NCI-H460 (cell line): ENCODE measurements around the gene STAB1. TPM values are rescaled to one million over a fixed set of nuclear protein-coding genes. Genes with fewer than 3 reads are reported as not detected.

Source experiments
- DNase-seq: peaks from one replicate; pipeline ENCODE4 v3.0.0-alpha.2; 2016; ENCODE audit warnings: low read depth; ENCODE audit errors: extremely low read depth
- small RNA-seq, 2 experiments: library from RNA; depleted of rRNA; stranded (forward); fragments of <200 nt; gene quantifications; one replicate each; pipeline ENCODE3, GENCODE V24; 2014
- total RNA-seq: library from RNA; depleted of rRNA; stranded (reverse); fragments of >200 nt; shearing (Covaris generic); gene quantifications from 2 replicates; pipeline ENCODE4 v1.2.3, GENCODE V29; 2014; rRNA removed

The STAB1 gene
- total RNA-seq, 1 experiment from 2014 or later = not detected

GRCh38 chr3:52558436-52558835 is 63.3 kb downstream of the STAB1 start:
- DNase-seq = no peak

GRCh38 chr3:52561028-52561747 is 66.0 kb downstream of the STAB1 start:
- DNase-seq = no peak

DNA sequence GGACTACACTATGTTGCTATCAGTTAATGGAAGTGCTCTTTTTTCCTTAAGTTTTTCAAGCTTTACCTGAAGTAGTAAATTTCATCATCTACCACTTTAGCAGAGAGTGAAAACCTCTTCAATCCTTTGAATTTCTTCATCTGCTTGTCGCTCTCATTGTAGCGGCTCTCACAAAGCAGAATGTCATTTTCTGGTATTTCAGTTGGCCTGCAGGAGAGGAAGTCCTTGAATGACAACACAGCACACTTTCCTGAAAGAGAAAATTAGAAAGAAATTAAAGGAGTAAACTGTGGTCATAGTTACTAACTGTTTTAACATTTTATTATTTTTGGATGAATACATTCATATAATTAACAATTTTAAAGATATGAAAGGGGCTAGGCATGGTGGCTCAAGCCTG is 68.8 kb downstream of the STAB1 start:
- no peak for DNase-seq

DNA sequence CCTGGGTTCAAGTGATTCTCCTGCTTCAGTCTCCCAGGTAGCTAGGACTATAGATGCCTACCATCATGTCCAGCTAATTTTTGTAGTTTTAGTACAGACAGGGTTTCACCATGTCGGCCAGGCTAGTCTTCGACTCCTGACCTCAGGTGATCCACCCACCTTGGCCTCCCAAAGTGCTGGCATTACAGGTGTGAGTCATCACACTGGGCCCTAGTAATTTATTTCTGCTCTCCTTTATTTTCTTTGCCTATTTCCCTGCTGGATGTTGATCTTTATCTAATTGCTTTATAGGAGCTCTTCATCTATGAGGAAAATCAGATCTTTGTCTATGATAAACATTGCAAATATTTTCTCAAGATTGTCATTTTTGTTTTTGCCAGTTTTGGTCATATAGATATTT is 72.9 kb downstream of the STAB1 start:
- DNase-seq = no peak

GRCh38 chr3:52570076-52570475 is 74.9 kb downstream of the STAB1 start:
- DNase-seq = no peak

GRCh38 chr3:52572221-52572620 is 77.1 kb downstream of the STAB1 start:
- DNase-seq = no peak

Small RNA genes lying within 50 kb of the gene (small RNA-seq; reads per million reads assigned to genes)
- gene RNU6-856P (0 reads per million in 2 experiments), gene RNU6ATAC16P (0 reads per million in 2 experiments)

Other genes starting within 250 kb of the STAB1 start
- gene PPM1M, start 249.6 kb upstream of the STAB1 start, total RNA-seq = 11.1 and 13.9 TPM in 2 replicates
- gene WDR82, start 216.7 kb upstream of the STAB1 start, total RNA-seq = 33.5 and 37.9 TPM in 2 replicates
- gene GLYCTK, start 207.5 kb upstream of the STAB1 start, total RNA-seq = 4.0 and 4.8 TPM in 2 replicates
- gene DNAH1, start 179.0 kb upstream of the STAB1 start, total RNA-seq = 3.3 and 3.9 TPM in 2 replicates
- 42.4 and 50.7 TPM in 2 replicates for gene BAP1, start 85.3 kb upstream of the STAB1 start, total RNA-seq
- gene PHF7, start 84.7 kb upstream of the STAB1 start, total RNA-seq = 5.5 and 7.7 TPM in 2 replicates
- 0.10 and 0.35 TPM in 2 replicates for gene SEMA3G, start 50.2 kb upstream of the STAB1 start, total RNA-seq
- gene TNNC1, start 41.3 kb upstream of the STAB1 start, total RNA-seq = 0.30 TPM in 1 of 2 replicates, not detected in the other
- 18.4 and 19.7 TPM in 2 replicates for gene NISCH, start 39.7 kb upstream of the STAB1 start, total RNA-seq
- 25.0 and 25.6 TPM in 2 replicates for gene NT5DC2, start 38.5 kb downstream of the STAB1 start, total RNA-seq
- gene UQCC5, start 41.3 kb downstream of the STAB1 start, total RNA-seq = 5.4 and 18.0 TPM in 2 replicates
- gene PBRM1, start 190.6 kb downstream of the STAB1 start, total RNA-seq = 32.1 and 38.2 TPM in 2 replicates
- gene GNL3, start 190.7 kb downstream of the STAB1 start, total RNA-seq = 173 and 174 TPM in 2 replicates
- gene GLT8D1, start 210.5 kb downstream of the STAB1 start, total RNA-seq = 53.5 and 58.6 TPM in 2 replicates
- gene SPCS1, start 210.8 kb downstream of the STAB1 start, total RNA-seq = 172 and 198 TPM in 2 replicates